OCI-LY7 (cell line): Measurements from ENCODE around the gene ZNF341.

Source experiments
- EZH2phosphoT487 ChIP-seq: fragments of 200-600 bp; sonication (generic); IDR thresholded peaks from 2 replicates; pipeline ENCODE4 v1.6.1; 2018; ENCODE audit warnings: low read depth, borderline replicate concordance, mild to moderate bottlenecking, mixed run types, antibody characterized with exemption, low read length, moderate library complexity, mixed read lengths
- TF ChIP-seq, protein P1 (sequence below): fragments of 200-600 bp; sonication (generic); conservative IDR thresholded peaks from 2 replicates; pipeline ENCODE4 v1.5.1; 2014; ENCODE audit warnings: mild to moderate bottlenecking, antibody characterized with exemption, low read length, moderate library complexity, mixed read lengths

- TF ChIP-seq, protein P1, sequence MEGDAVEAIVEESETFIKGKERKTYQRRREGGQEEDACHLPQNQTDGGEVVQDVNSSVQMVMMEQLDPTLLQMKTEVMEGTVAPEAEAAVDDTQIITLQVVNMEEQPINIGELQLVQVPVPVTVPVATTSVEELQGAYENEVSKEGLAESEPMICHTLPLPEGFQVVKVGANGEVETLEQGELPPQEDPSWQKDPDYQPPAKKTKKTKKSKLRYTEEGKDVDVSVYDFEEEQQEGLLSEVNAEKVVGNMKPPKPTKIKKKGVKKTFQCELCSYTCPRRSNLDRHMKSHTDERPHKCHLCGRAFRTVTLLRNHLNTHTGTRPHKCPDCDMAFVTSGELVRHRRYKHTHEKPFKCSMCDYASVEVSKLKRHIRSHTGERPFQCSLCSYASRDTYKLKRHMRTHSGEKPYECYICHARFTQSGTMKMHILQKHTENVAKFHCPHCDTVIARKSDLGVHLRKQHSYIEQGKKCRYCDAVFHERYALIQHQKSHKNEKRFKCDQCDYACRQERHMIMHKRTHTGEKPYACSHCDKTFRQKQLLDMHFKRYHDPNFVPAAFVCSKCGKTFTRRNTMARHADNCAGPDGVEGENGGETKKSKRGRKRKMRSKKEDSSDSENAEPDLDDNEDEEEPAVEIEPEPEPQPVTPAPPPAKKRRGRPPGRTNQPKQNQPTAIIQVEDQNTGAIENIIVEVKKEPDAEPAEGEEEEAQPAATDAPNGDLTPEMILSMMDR, result no peak
- no peak for TF ChIP-seq EZH2phosphoT487
These were observed 12.4 kb upstream of the ZNF341 start for GRCh38 chr20:33719277-33719988.
